GM19351 (cell line): ENCODE measurements around the gene MOSPD3.

Experiments
- ATAC-seq: cut with Tn5 transposase; IDR thresholded peaks from one replicate; pipeline ENCODE4 v1.9.1; 2021; ENCODE audit warnings: mild to moderate bottlenecking, moderate library complexity; ENCODE audit not compliant: unreplicated experiment

The MOSPD3 gene

DNA sequence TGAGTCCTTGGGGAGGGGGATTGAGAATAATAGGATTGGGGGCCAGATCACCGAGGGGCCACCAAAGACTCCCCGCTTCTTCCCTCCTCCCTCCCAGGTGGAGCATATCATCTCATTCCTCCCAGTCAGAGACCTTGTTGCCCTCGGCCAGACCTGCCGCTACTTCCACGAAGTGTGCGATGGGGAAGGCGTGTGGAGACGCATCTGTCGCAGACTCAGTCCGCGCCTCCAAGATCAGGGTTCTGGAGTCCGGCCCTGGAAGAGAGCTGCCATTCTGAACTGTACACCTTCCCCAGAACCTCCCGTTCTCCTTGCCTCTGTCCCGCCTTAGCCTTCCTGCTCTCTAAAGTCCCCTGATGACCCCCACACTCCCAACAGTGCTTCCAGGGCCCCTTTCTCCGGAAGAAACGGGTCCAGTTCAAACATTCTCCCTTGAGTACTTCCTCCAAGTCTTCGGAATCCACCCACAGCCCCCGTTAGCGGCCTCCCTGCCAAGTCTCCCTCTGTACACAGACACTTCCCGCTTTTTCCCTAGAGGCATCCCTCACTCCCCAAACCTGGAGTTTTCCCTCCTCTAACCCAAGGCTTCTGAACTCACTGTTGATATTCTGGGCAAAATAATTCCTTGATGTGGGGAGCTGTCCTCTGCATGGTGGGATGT is 22.1 kb upstream of the MOSPD3 start:
- no peak for ATAC-seq

DNA sequence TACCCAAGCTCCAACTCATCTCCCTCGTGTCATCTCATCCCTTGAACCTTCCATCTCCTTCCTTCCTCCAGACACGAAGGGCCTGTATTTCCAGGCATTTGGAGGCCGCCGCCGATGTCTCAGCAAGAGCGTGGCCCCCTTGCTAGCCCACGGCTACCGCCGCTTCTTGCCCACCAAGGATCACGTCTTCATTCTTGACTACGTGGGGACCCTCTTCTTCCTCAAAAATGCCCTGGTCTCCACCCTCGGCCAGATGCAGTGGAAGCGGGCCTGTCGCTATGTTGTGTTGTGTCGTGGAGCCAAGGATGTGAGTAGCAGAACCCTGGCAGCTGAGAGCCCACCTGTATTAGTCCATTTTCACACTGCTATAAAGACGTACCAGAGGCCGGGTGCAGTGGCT is 20.7 kb upstream of the MOSPD3 start:
- no peak for ATAC-seq

GRCh38 chr7:100595188-100595587 is 17.2 kb upstream of the MOSPD3 start:
- ATAC-seq = no peak

DNA sequence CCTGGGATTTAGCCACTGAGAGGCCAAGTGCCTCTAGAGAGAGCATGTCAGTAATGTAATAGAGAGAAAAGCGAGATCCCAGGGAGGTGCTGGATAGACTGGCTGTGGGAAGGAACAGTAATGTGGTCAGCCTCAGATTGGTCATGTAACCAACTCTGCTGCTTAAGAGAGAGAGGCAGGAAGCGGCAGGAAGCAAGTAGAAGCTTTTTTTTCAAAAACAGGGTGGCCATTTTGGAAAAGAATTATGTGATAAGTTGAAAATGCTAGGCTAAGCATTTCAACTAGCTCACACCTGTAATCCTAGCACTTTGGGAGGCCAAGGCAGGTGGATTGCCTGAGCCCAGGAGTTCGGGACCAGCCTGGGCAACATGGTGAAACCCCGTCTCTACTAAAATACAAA is 13.9 kb upstream of the MOSPD3 start:
- ATAC-seq = no peak

DNA sequence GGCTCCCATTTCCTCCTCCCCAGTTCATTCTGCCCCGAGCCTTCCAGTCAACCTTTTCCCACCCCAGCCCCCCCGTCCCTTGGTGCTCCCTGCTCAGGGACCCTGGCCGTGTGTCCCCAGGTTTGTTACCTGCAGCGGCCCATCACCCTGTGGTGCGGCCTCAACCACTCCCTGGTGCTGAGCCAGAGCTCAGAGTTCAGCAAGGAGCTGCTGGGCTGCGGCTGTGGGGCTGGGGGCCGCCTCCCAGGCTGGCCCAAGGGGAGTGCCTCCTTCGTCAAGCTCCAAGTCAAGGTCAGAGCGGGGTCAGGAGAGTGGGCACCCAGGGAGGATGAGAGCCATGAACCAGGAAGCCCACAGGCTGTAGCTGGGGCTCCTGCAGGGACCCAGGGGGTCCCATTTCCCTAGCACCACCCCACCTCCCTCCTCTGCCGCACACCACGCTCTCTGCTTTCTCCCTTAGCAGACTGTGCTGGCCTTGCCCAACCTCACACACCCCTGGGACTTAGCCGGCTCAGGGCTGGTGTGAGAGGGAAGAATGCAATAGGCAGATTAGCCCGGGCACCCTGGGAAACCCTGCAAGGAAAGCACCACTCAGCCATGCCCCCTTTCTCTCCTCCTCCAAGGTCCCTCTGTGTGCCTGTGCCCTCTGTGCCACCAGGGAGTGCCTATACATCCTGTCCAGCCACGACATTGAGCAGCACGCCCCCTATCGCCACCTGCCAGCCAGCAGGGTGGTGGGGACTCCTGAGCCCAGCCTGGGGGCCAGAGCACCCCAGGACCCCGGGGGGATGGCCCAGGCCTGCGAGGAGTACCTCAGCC is 12.2 kb upstream of the MOSPD3 start:
- ATAC-seq = no peak

- ATAC-seq = no peak
Measured at GRCh38 chr7:100600730-100601038, 11.7 kb upstream of the MOSPD3 start.

GRCh38 chr7:100602889-100603725 is 9.2 kb upstream of the MOSPD3 start:
- no peak for ATAC-seq

GRCh38 chr7:100603726-100604027 is 8.7 kb upstream of the MOSPD3 start:
- peak; percentile 34 for ATAC-seq

DNA sequence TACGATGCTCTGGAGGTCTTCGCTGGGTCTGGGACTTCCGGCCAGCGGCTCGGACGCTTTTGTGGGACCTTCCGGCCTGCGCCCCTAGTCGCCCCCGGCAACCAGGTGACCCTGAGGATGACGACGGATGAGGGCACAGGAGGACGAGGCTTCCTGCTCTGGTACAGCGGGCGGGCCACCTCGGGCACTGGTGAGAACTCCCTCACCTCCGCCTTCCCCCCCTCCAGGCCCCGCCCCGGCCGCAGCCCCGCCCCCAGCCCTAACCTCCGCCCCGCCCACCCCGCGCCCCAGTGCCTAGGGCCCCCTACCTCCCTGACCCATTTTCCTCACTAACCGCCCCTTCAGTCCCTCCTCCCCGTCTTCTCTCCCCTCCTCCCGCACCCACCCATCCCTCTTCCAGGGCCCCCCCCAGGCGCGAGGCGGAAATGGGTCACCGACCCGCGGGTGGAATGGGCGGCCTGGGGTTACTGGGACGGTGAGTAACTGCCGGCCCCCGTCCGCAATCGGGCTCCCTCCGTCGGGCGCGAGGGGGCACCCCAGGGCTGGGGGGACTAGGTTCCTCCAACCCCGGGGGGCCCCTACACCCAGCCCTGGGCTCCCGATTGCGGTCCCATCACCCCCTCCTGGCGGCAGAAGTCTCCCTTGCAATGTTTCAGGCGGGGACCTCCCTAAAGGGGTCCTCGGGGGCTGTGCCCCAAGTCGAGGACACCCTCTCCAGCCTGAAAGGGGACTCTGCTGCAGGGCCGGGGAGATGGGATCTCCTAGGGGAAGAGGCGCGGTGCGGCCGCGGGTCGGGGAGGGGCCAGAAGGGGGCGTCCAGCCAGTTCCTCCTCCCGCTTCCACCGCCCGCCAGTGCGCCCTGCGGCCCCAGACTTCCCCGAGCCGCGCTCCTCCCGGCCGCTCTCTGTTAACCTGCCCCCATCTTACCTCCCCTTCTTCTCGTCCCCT is 8.0 kb upstream of the MOSPD3 start:
- ATAC-seq = peak; percentile 64

DNA sequence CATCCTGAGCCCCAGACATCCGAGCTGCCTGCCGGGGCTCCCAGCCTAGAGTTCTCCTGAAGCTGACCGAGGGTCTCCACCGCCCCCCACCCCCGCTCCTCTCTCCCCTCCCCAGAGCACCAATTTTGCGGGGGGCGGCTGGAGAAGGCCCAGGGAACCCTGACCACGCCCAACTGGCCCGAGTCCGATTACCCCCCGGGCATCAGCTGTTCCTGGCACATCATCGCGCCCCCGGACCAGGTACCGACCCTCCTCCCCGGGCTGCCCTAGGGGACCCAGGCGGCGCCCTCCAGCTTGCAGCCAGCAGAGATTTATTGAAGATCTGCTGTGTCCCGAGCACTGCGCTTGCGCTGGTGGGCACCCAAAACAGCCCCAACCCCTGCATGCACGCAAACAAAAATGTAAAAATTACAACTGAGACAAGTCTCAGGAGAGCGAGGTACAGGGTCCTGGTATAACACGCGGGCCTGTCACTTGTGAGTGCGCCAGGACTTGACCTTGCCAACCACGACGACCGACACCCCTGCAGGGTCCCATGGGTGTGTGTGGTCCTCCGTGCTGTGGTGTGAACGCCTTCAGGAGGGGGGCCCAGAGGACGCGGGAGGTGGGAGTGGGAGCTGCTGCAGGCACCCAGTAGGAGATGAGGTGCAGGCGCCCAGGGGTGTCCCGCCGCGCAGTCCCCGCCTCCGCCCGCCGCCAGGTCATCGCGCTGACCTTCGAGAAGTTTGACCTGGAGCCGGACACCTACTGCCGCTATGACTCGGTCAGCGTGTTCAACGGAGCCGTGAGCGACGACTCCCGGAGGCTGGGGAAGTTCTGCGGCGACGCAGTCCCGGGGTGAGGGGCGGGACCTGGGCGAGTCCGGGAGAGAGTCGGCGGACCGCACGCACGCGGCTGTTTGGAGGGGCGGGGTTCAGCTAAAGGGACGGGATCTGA is 7.1 kb upstream of the MOSPD3 start:
- ATAC-seq = no peak

- ATAC-seq = no peak
Measured at GRCh38 chr7:100606313-100606712, 6.0 kb upstream of the MOSPD3 start.

DNA sequence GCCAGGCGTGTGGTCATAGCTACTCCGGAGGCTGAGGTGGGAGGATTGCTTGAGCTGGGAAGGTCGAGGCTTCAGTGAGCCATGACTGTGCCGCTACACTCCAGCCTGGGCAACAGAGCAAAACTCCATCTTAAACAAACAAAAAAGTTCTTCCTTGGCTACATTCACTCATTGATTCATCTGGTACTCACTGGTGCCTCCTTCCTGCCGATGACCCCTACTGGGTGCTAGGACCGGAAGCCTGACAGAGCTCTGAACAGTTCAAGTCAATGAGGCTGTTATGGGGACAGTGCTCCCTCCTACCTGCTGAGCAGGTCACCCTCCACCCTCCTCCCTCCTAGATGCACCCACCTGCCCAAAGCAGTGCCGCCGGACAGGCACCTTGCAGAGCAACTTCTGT is 5.2 kb upstream of the MOSPD3 start:
- no peak for ATAC-seq

GRCh38 chr7:100609958-100610357 is 2.4 kb upstream of the MOSPD3 start:
- no peak for ATAC-seq

DNA sequence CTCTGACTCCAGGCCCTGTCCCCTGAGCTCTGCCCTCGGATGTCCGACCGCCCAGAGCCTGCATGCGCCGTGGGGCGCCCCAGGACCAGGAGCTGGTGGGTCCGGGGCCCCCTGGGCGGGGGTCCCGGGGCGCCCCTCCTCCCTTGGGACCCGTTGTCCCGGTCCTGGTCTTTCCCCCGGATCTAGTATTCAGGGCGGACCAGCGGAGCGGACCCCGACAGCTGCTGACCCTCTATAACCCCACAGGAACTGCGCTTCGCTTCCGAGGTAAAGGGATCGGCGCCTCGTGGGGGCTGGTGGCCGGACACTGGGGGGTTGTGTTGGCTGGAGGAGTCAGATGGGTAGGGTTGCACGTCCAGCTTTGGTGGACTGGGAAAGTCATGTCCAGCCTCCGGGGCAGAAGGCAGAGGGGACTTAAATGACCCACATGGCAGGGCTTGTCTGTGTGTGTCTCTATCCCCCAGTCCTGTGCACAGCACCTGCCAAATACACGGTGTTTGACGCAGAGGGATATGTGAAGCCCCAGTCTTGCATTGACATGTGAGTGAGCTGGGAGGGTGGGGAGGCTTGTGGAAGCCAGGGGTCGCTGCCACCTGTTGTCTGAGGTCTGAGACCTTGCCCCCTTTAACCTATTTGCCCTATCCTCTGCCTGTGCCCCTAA is 520 bp downstream of the MOSPD3 start:
- peak; percentile 7 for ATAC-seq

DNA sequence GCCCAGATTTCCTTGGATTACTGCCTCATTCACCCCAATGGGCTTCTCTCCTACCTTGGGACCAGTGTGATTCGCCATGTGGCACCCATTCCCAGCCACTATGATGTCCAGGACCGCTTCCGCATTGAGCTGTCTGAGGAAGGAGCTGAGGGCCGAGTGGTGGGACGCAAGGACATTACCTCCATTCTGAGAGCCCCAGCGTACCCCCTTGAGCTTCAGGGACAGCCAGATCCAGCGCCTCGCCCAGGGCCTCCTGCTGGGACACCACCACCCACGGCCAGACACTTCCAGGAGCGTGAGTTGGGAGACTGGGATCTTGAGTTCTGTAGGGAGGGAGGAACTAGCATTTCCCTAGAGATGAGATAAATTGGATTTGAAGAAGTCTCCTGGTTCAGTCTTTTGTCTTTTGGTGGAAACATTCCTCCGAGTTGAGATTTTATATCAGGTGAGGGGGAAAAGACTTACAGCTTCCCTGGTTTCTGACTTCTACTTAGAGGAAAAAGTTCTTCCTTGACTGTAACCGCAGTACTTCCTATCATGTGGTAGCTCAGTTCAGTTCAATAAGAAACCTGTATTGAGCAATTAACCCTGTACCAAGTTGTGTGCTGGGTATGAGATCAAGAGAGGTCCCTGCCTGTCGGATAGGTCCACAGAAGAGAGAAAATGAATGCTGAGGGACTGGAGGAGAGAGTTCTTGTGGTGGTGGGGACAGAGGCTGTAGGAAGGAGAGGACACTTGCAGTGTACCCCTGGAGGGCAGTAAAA is 1.3 kb downstream of the MOSPD3 start:
- ATAC-seq = no peak

GRCh38 chr7:100614308-100614861 is 2.0 kb downstream of the MOSPD3 start:
- ATAC-seq = no peak

GRCh38 chr7:100620239-100620638 is 7.9 kb downstream of the MOSPD3 start:
- ATAC-seq = no peak

DNA sequence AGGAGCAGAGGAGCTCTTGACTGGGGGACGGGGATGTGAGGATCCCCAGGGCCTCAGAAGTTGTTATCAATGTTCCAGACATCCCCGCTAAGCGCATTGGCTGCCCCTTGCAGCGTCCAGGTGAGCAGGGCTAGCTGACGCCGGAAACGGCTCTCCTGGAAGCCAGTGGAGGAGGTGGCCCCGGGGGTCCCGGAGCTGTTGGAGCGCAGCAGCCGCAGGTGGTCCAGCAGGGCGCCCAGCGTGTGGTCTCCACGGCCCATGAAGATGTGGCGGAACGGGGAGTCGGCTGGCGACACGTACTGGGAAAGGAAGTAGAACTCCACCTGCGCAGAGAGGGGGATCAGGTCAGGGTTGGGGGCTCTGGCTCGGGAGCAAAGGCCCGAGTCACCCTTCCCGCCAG is 8.5 kb downstream of the MOSPD3 start:
- no peak for ATAC-seq
